Upper lobe of left lung (tissue), 6 donors: ENCODE results near the gene TMIGD1. TPM values are rescaled to one million over a fixed set of nuclear protein-coding genes. Genes with fewer than 3 reads are reported as not detected.

Experiments used
- ATAC-seq, 2 donors: fragments of 200-7000 bp; cut with Tn5 transposase; one replicate each; pipeline ENCODE4 v1.9.1; 2022; ENCODE audit warnings: mild to moderate bottlenecking in 2 of 2, moderate library complexity in 2 of 2; ENCODE audit not compliant: low FRiP score in 2 of 2
- DNase-seq, 2 donors: peaks; one replicate each; pipeline ENCODE4 v3.0.0-alpha.2; 2019 to 2020
- H3K27ac ChIP-seq, 4 donors: fragments of 200-600 bp; sonication (generic); one replicate each; pipeline ENCODE4 v1.5.1; 2016 to 2019
- H3K27me3 ChIP-seq, 4 donors: fragments of 200-600 bp; sonication (generic); one replicate each; pipeline ENCODE4 v1.5.1; 2017 to 2019
- H3K36me3 ChIP-seq, 4 donors: fragments of 200-600 bp; sonication (generic); one replicate each; pipeline ENCODE4 v1.5.1; 2016 to 2019
- H3K4me1 ChIP-seq, 4 donors: fragments of 200-600 bp; sonication (generic); one replicate each; pipeline ENCODE4 v1.5.1; 2018 to 2019
- H3K4me3 ChIP-seq, 4 donors: fragments of 200-600 bp; sonication (generic); one replicate each; pipeline ENCODE4 v1.5.1; 2017 to 2019; ENCODE audit warnings: mild to moderate bottlenecking in 2 of 4, moderate library complexity in 1 of 4
- H3K9me3 ChIP-seq, 4 donors: fragments of 200-600 bp; sonication (generic); one replicate each; pipeline ENCODE4 v1.5.1; 2018 to 2019
- EP300 ChIP-seq, 4 donors: sonication (generic); formaldehyde crosslinking; IDR thresholded peaks; one replicate each; pipeline ENCODE4 v1.5.1; 2017; ENCODE audit warnings: antibody characterized with exemption in 4 of 4, control low read depth in 2 of 4
- POLR2A ChIP-seq, 4 donors: fragments of 450-650 bp; IDR thresholded peaks; one replicate each; pipeline ENCODE4 v1.5.1; 2016 to 2017; ENCODE audit warnings: antibody characterized with exemption in 4 of 4, mild to moderate bottlenecking in 2 of 4
- POLR2AphosphoS5 ChIP-seq, 2 donors: sonication (generic); formaldehyde crosslinking; IDR thresholded peaks; one replicate each; pipeline ENCODE4 v1.5.1; 2017; ENCODE audit warnings: antibody characterized with exemption in 2 of 2
- WGBS, 2 donors: methylation state at CpG; one replicate each; pipeline ENCODE4 v1.1.5; 2017 to 2018; 5-methylcytosine and 5-hydroxymethylcytosine counted together
- total RNA-seq, 6 donors: library from RNA; depleted of rRNA in 4 of 6; stranded (reverse); fragments of >200 nt in 4 of 6; gene quantifications; one replicate each; pipeline versions ENCODE4 v1.1.0 to v1.2.1, GENCODE V29; 2016 to 2021
- TF ChIP-seq, protein P1 (sequence below), 6 experiments: fragments of 450-650 bp in 4 of 6; fragments of 200-600 bp in 2 of 6; sonication (generic) in 2 of 6; IDR thresholded peaks; one replicate each; pipeline ENCODE4 v1.5.1; 2016 to 2019; ENCODE audit warnings: antibody characterized with exemption in 6 of 6
- donor health status: DM: no; HTN: no; CAD: no; lungs with moderate emphysema.
- donor health status: DM: no; HTN: yes; CAD: no; lungs with severe emphysema.

Gene TMIGD1, protein sequence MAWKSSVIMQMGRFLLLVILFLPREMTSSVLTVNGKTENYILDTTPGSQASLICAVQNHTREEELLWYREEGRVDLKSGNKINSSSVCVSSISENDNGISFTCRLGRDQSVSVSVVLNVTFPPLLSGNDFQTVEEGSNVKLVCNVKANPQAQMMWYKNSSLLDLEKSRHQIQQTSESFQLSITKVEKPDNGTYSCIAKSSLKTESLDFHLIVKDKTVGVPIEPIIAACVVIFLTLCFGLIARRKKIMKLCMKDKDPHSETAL
- not detected for total RNA-seq

GRCh38 chr17:30333503-30334360 lies at the start of gene TMIGD1:
Gene TMIGD1, minus strand, starts transcription at chr17:30334057. Its CDS starts 1,924 bp downstream, at chr17:30332133.
- TF ChIP-seq, protein P1, sequence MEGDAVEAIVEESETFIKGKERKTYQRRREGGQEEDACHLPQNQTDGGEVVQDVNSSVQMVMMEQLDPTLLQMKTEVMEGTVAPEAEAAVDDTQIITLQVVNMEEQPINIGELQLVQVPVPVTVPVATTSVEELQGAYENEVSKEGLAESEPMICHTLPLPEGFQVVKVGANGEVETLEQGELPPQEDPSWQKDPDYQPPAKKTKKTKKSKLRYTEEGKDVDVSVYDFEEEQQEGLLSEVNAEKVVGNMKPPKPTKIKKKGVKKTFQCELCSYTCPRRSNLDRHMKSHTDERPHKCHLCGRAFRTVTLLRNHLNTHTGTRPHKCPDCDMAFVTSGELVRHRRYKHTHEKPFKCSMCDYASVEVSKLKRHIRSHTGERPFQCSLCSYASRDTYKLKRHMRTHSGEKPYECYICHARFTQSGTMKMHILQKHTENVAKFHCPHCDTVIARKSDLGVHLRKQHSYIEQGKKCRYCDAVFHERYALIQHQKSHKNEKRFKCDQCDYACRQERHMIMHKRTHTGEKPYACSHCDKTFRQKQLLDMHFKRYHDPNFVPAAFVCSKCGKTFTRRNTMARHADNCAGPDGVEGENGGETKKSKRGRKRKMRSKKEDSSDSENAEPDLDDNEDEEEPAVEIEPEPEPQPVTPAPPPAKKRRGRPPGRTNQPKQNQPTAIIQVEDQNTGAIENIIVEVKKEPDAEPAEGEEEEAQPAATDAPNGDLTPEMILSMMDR (IDR thresholded peaks at IDR 0.05) = no peak
- TF ChIP-seq POLR2AphosphoS5 (IDR thresholded peaks at IDR 0.05) = no peak
- TF ChIP-seq POLR2A (IDR thresholded peaks at IDR 0.05) = no peak
- TF ChIP-seq EP300 (IDR thresholded peaks at IDR 0.05) = no peak
- WGBS, 2 donors = 75 to 84% methylated on average over 9 of the region's 9 CpGs
- no peak for ATAC-seq

GRCh38 chr17:30382345-30382744 lies 48.5 kb upstream of the TMIGD1 start:
- H3K27ac ChIP-seq = no peak overlapping the region
- peaks cover 0 to 25% (median 5%) of the 10 kb centered on the region in 4 donors for H3K36me3 ChIP-seq
- no peaks in the 10 kb centered on the region for H3K27me3 ChIP-seq
- DNase-seq (no peak), ATAC-seq (no peak)
- no peaks in the 10 kb centered on the region for H3K9me3 ChIP-seq
- H3K4me3 ChIP-seq = peak overlapping the region in 1 of 4 donors; percentile 7
- 57 to 68% methylated on average over 1 of the region's 1 CpG for WGBS, 2 donors
- H3K4me1 ChIP-seq = peaks cover 20 to 46% (median 32%) of the 10 kb centered on the region in 4 donors
- TF ChIP-seq POLR2AphosphoS5 (IDR thresholded peaks at IDR 0.05) = no peak
- no peak for TF ChIP-seq POLR2A (IDR thresholded peaks at IDR 0.05)
- TF ChIP-seq EP300 (IDR thresholded peaks at IDR 0.05) = no peak
- TF ChIP-seq, protein P1 (IDR thresholded peaks at IDR 0.05) = no peak

More at GRCh38 chr17:30333503-30334360, at the start of gene TMIGD1:
- no peak for DNase-seq
- no peaks in the 10 kb centered on the region for H3K36me3 ChIP-seq
- no peak within 1 kb of the TSS for H3K4me3 ChIP-seq
- no peak within 1 kb of the TSS for H3K27ac ChIP-seq
- no peaks in the 10 kb centered on the region for H3K27me3 ChIP-seq
- H3K4me1 ChIP-seq = peaks cover 0 to 6% (median 0%) of the 10 kb centered on the region in 4 donors
- no peaks in the 10 kb centered on the region for H3K9me3 ChIP-seq

DNA sequence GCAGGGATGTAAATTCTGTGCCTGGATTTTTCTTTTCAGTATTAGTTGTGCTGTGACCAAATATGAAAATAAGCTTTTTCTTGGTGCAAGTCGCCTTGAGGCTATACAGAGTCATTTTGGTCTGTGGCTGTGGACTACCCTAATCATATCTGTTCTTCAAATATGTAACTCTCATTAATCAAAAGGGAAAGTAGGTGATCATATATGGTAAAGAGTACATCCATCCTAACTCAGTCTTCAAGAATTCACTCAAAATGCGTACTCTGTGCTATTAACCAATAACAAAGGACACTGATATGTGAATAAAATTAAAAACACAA lies 47.4 kb upstream of the TMIGD1 start:
- 67 to 75% methylated on average over 2 of the region's 2 CpGs for WGBS, 2 donors
- no peak for ATAC-seq
- H3K4me1 ChIP-seq = peaks cover 20 to 56% (median 38%) of the 10 kb centered on the region in 4 donors

GRCh38 chr17:30380643-30381339 lies 46.9 kb upstream of the TMIGD1 start:
- no peaks in the 10 kb centered on the region for H3K9me3 ChIP-seq
- DNase-seq (no peak), ATAC-seq (no peak)
- 44 to 52% methylated on average over 7 of the region's 7 CpGs for WGBS, 2 donors
- peaks cover 0 to 9% (median 2%) of the 10 kb centered on the region in 4 donors for H3K36me3 ChIP-seq
- no peak for TF ChIP-seq EP300 (IDR thresholded peaks at IDR 0.05)
- TF ChIP-seq, protein P1 (IDR thresholded peaks at IDR 0.05) = no peak
- no peak for TF ChIP-seq POLR2AphosphoS5 (IDR thresholded peaks at IDR 0.05)
- no peak for TF ChIP-seq POLR2A (IDR thresholded peaks at IDR 0.05)
- peaks cover 20 to 61% (median 41%) of the 10 kb centered on the region in 4 donors for H3K4me1 ChIP-seq
- H3K4me3 ChIP-seq = peak overlapping the region in 3 of 4 donors; percentile 59 to 95 (median 72)
- no peaks in the 10 kb centered on the region for H3K27me3 ChIP-seq
- peak overlapping the region in 3 of 4 donors; percentile 92 to 93 (median 92) for H3K27ac ChIP-seq

More for the DNA sequence above, 47.4 kb upstream of the TMIGD1 start:
- H3K27ac ChIP-seq = peak overlapping the region in 1 of 4 donors; percentile 92
- no peaks in the 10 kb centered on the region for H3K9me3 ChIP-seq
- DNase-seq = no peak
- peaks cover 0 to 14% (median 4%) of the 10 kb centered on the region in 4 donors for H3K36me3 ChIP-seq
- H3K27me3 ChIP-seq = no peaks in the 10 kb centered on the region
- H3K4me3 ChIP-seq = peak overlapping the region in 2 of 4 donors; percentile 72 to 95
- TF ChIP-seq POLR2AphosphoS5 (IDR thresholded peaks at IDR 0.05) (no peak), EP300 (IDR thresholded peaks at IDR 0.05) (no peak)
